Osteoblast (primary cell): Measurements from ENCODE around the gene BNIP3. TPM values are rescaled to one million over a fixed set of nuclear protein-coding genes. Genes with fewer than 3 reads are reported as not detected.

Experiments
- DNase-seq: peaks from one replicate; pipeline ENCODE4 v3.0.0; 2011; ENCODE audit warnings: low spot score, mixed read lengths; ENCODE audit not compliant: insufficient read length; ENCODE audit errors: missing footprints
- H2AFZ ChIP-seq: 2 replicates; pipeline ENCODE4 v1.6.0; 2011; ENCODE audit warnings: mild to moderate bottlenecking, low read length
- H3K27ac ChIP-seq: 2 replicates; pipeline ENCODE4 v1.5.1; 2011; ENCODE audit warnings: mild to moderate bottlenecking, low read depth, low read length, moderate library complexity
- H3K27me3 ChIP-seq: 2 replicates; pipeline ENCODE4 v1.6.0; 2012; ENCODE audit warnings: mild to moderate bottlenecking, control low read depth, inconsistent platforms, low read length, moderate library complexity; ENCODE audit not compliant: insufficient read depth
- H3K36me3 ChIP-seq: 2 replicates; pipeline ENCODE4 v1.5.1; 2011; ENCODE audit warnings: mild to moderate bottlenecking, low read length, control low read depth, moderate library complexity; ENCODE audit not compliant: insufficient read depth
- H3K4me1 ChIP-seq: 2 replicates; pipeline ENCODE4 v1.5.1; 2011; ENCODE audit warnings: mild to moderate bottlenecking, low read length, control low read depth, moderate library complexity; ENCODE audit not compliant: insufficient read depth
- H3K4me2 ChIP-seq: 2 replicates; pipeline ENCODE4 v1.6.0; 2011; ENCODE audit warnings: mild to moderate bottlenecking, low read length; ENCODE audit not compliant: insufficient read depth
- H3K4me3 ChIP-seq: fragments of 200-600 bp; sonication (generic); 3 replicates; pipeline ENCODE4 v1.5.1; 2012; ENCODE audit warnings: mild to moderate bottlenecking, low read length, inconsistent platforms; ENCODE audit not compliant: insufficient read depth
- H3K79me2 ChIP-seq: 2 replicates; pipeline ENCODE4 v1.6.0; 2012; ENCODE audit warnings: mild to moderate bottlenecking, low read length, control low read depth, inconsistent platforms; ENCODE audit not compliant: insufficient read depth
- H3K9me3 ChIP-seq: 2 replicates; pipeline ENCODE4 v1.5.1; 2011; ENCODE audit warnings: low read depth, low read length, control low read depth
- H4K20me1 ChIP-seq: 2 replicates; pipeline ENCODE4 v1.6.0; 2012; ENCODE audit warnings: mild to moderate bottlenecking, low read length, control low read depth; ENCODE audit not compliant: insufficient read depth
- total RNA-seq: library from RNA; depleted of rRNA; stranded (reverse); fragments of >200 nt; gene quantifications from 2 replicates; pipeline ENCODE4 v1.2.3, GENCODE V29; 2012
- TF ChIP-seq, protein P1 (sequence below): IDR thresholded peaks from 2 replicates; pipeline ENCODE4 v1.5.1; 2011; ENCODE audit warnings: mild to moderate bottlenecking, low read depth, low read length, moderate library complexity; ENCODE audit errors: extremely low read depth

The BNIP3 gene
- total RNA-seq, 1 donor = 112 TPM

GRCh38 chr10:131964298-131964697 is 17.4 kb downstream of the BNIP3 start:
- Histone ChIP-seq H3K9me3 (no peaks in the 10 kb centered on the region), H4K20me1 (no peaks in the 10 kb centered on the region), H3K4me3 (no peak overlapping the region), H3K36me3 (peaks cover 17% of the 10 kb centered on the region), H3K27me3 (no peaks in the 10 kb centered on the region), H3K79me2 (no peaks in the 10 kb centered on the region), H2AFZ (no peak overlapping the region), H3K4me2 (peak overlapping the region; percentile 12), H3K4me1 (peaks cover 22% of the 10 kb centered on the region), H3K27ac (peak overlapping the region; percentile 39)
- TF ChIP-seq, protein P1, sequence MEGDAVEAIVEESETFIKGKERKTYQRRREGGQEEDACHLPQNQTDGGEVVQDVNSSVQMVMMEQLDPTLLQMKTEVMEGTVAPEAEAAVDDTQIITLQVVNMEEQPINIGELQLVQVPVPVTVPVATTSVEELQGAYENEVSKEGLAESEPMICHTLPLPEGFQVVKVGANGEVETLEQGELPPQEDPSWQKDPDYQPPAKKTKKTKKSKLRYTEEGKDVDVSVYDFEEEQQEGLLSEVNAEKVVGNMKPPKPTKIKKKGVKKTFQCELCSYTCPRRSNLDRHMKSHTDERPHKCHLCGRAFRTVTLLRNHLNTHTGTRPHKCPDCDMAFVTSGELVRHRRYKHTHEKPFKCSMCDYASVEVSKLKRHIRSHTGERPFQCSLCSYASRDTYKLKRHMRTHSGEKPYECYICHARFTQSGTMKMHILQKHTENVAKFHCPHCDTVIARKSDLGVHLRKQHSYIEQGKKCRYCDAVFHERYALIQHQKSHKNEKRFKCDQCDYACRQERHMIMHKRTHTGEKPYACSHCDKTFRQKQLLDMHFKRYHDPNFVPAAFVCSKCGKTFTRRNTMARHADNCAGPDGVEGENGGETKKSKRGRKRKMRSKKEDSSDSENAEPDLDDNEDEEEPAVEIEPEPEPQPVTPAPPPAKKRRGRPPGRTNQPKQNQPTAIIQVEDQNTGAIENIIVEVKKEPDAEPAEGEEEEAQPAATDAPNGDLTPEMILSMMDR = no peak
- DNase-seq = peak; percentile 76

GRCh38 chr10:131963811-131964210 is 17.9 kb downstream of the BNIP3 start:
- Histone ChIP-seq H2AFZ (no peak overlapping the region), H3K4me1 (peaks cover 22% of the 10 kb centered on the region), H3K4me3 (no peak overlapping the region), H4K20me1 (no peaks in the 10 kb centered on the region), H3K79me2 (no peaks in the 10 kb centered on the region), H3K27ac (peak overlapping the region; percentile 39), H3K9me3 (no peaks in the 10 kb centered on the region), H3K4me2 (no peak overlapping the region), H3K36me3 (peaks cover 12% of the 10 kb centered on the region), H3K27me3 (no peaks in the 10 kb centered on the region)
- TF ChIP-seq, protein P1 = no peak
- DNase-seq = no peak

- Histone ChIP-seq H3K9me3 (no peaks in the 10 kb centered on the region), H4K20me1 (no peaks in the 10 kb centered on the region), H3K4me1 (peaks cover 22% of the 10 kb centered on the region), H3K27ac (no peak overlapping the region), H3K27me3 (no peaks in the 10 kb centered on the region), H2AFZ (no peak overlapping the region), H3K36me3 (peaks cover 8% of the 10 kb centered on the region), H3K4me3 (no peak overlapping the region), H3K79me2 (no peaks in the 10 kb centered on the region), H3K4me2 (no peak overlapping the region)
- TF ChIP-seq, protein P1 = no peak
- DNase-seq = peak; percentile 73
These were observed 18.4 kb downstream of the BNIP3 start for GRCh38 chr10:131963350-131963749.

- peak overlapping the region; percentile 15 for H3K27ac ChIP-seq
- peak overlapping the region; percentile 81 for H3K4me2 ChIP-seq
These were observed 19.7 kb downstream of the BNIP3 start for GRCh38 chr10:131961777-131962662.

More at GRCh38 chr10:131961777-131962662, 19.7 kb downstream of the BNIP3 start:
- no peaks in the 10 kb centered on the region for H3K9me3 ChIP-seq
- no peaks in the 10 kb centered on the region for H4K20me1 ChIP-seq
- peak overlapping the region; percentile 64 for H3K4me3 ChIP-seq
- peaks cover 13% of the 10 kb centered on the region for H3K36me3 ChIP-seq
- no peaks in the 10 kb centered on the region for H3K27me3 ChIP-seq
- TF ChIP-seq, protein P1 = no peak
- peak overlapping the region; percentile 51 for H2AFZ ChIP-seq
- H3K4me1 ChIP-seq = peaks cover 22% of the 10 kb centered on the region
- peak; percentile 87 for DNase-seq
- H3K79me2 ChIP-seq = no peaks in the 10 kb centered on the region
